A204.1 (cell line): ENCODE data around the gene PLEKHM2.

Source experiments
- FAIRE-seq: peaks from 2 replicates; lab custom pipeline; 2012; peaks lifted over from hg19 to GRCh38; lab: Jason Lieb, UNC

Gene PLEKHM2

GRCh38 chr1:15702722-15703550, 18.8 kb downstream of the PLEKHM2 start:
- no peak for FAIRE-seq

- FAIRE-seq: no peak
Measured at GRCh38 chr1:15703562-15703961, 19.4 kb downstream of the PLEKHM2 start.

GRCh38 chr1:15704526-15705183, 20.5 kb downstream of the PLEKHM2 start:
- no peak for FAIRE-seq

- FAIRE-seq: no peak
Measured at GRCh38 chr1:15705184-15705566, 21.1 kb downstream of the PLEKHM2 start.

GRCh38 chr1:15706751-15707150, 22.6 kb downstream of the PLEKHM2 start:
- no peak for FAIRE-seq

- no peak for FAIRE-seq
Measured at GRCh38 chr1:15707239-15707925, 23.3 kb downstream of the PLEKHM2 start.

- no peak for FAIRE-seq
Measured at GRCh38 chr1:15708486-15709137, 24.5 kb downstream of the PLEKHM2 start.

- FAIRE-seq: no peak
Measured at GRCh38 chr1:15709226-15709625, 25.1 kb downstream of the PLEKHM2 start.

- FAIRE-seq: no peak
Measured at GRCh38 chr1:15712168-15712567, 28.0 kb downstream of the PLEKHM2 start.

- FAIRE-seq: no peak
Measured at GRCh38 chr1:15714406-15715136, 30.5 kb downstream of the PLEKHM2 start.

- no peak for FAIRE-seq
Measured at GRCh38 chr1:15717418-15718125, 33.5 kb downstream of the PLEKHM2 start.

- no peak for FAIRE-seq
Measured at GRCh38 chr1:15718199-15718601, 34.1 kb downstream of the PLEKHM2 start.

GRCh38 chr1:15719381-15720120, 35.4 kb downstream of the PLEKHM2 start:
- no peak for FAIRE-seq

GRCh38 chr1:15720861-15721260, 36.7 kb downstream of the PLEKHM2 start:
- FAIRE-seq: no peak

- no peak for FAIRE-seq
Measured at GRCh38 chr1:15722411-15722810, 38.3 kb downstream of the PLEKHM2 start.

GRCh38 chr1:15722836-15723532, 38.9 kb downstream of the PLEKHM2 start:
- no peak for FAIRE-seq

GRCh38 chr1:15723631-15724246, 39.6 kb downstream of the PLEKHM2 start:
- no peak for FAIRE-seq

GRCh38 chr1:15724949-15725880, 41.1 kb downstream of the PLEKHM2 start:
- no peak for FAIRE-seq
